K562 (cell line): ENCODE data around the gene ETNK2. TPM values are rescaled to one million over a fixed set of nuclear protein-coding genes. Genes with fewer than 3 reads are reported as not detected.
"Not testable (repeated sequence)": the region's sequence is repeated elsewhere in the genome, so short reads cannot be mapped to it uniquely, and the experiment has no call there.

Experiments used
- ATAC-seq: fragments of 200-7000 bp; cut with Tn5 transposase; 3 replicates; pipeline ENCODE4 v1.9.1; 2020; ENCODE audit warnings: moderate library complexity
- BruUV-seq: library from RNA; stranded (reverse); fragments of 400-500 nt; replicated peaks from 2 replicates; lab custom pipeline; 2021; lab: Mats Ljungman, UMichigan
- CTCF ChIA-PET: fragments of 300-600 bp; formaldehyde crosslinking; extraction: SDS; loops from one replicate; lab custom pipeline; 2021; ENCODE audit warnings: low intra/inter-chr PET ratio; lab: Yijun Ruan, JAX
- POLR2A ChIA-PET: fragments of 300-600, 350-650 bp; sonication (Branson Sonifier 250); formaldehyde crosslinking; extraction: SDS; loops from one replicate; lab custom pipeline; 2021; ENCODE audit warnings: antibody characterized with exemption, inconsistent platforms; lab: Yijun Ruan, JAX
- DNase-seq, 4 experiments: peaks; one replicate each; pipeline versions ENCODE4 v3.0.0 to v3.0.0-alpha.2; 2011 to 2018; ENCODE audit warnings: low spot score in 3 of 4, mixed read lengths in 3 of 4; ENCODE audit errors: extremely low read depth in 1 of 4
- FAIRE-seq: peaks from 2 replicates; lab custom pipeline; 2011; peaks lifted over from hg19 to GRCh38; lab: Jason Lieb, UNC
- H2AFZ ChIP-seq: 2 replicates; pipeline ENCODE4 v1.6.0; 2011; ENCODE audit warnings: low read depth, low read length, control low read depth, inconsistent platforms
- H3K27ac ChIP-seq: fragments of 200-600 bp; 3 replicates; pipeline ENCODE4 v1.8.0; 2011; ENCODE audit warnings: low read depth, mild to moderate bottlenecking, control low read depth, inconsistent platforms, low read length, moderate library complexity, mixed read lengths; ENCODE audit errors: extremely low read depth
- H3K27me3 ChIP-seq, 2 experiments: fragments of 300-600 bp in 1 of 2; 2 replicates in 1 of 2; 3 replicates in 1 of 2; pipeline versions ENCODE4 v1.6.0 to v1.8.0; 2011; ENCODE audit warnings: inconsistent platforms in 2 of 2, low read length in 2 of 2, mild to moderate bottlenecking in 1 of 2, mixed read lengths in 1 of 2, moderate library complexity in 1 of 2; ENCODE audit not compliant: control insufficient read depth in 2 of 2, insufficient read depth in 2 of 2
- H3K36me3 ChIP-seq: fragments of 300-600 bp; 3 replicates; pipeline ENCODE4 v1.8.0; 2011; ENCODE audit warnings: mild to moderate bottlenecking, low read length, inconsistent platforms; ENCODE audit not compliant: control insufficient read depth, insufficient read depth
- H3K4me1 ChIP-seq, 2 experiments: fragments of 200-600 bp in 1 of 2; replicated peaks in 1 of 2; 2 replicates in 1 of 2; 3 replicates in 1 of 2; pipeline versions ENCODE4 v1.5.1 to v1.8.0; 2011; ENCODE audit warnings: inconsistent platforms in 2 of 2, low read length in 2 of 2, mild to moderate bottlenecking in 1 of 2, mixed read lengths in 1 of 2, moderate library complexity in 1 of 2; ENCODE audit not compliant: control insufficient read depth in 2 of 2, insufficient read depth in 2 of 2
- H3K4me2 ChIP-seq: 2 replicates; pipeline ENCODE4 v1.6.1; 2011; ENCODE audit warnings: low read length, control low read depth, inconsistent platforms, mixed read lengths; ENCODE audit not compliant: insufficient read depth
- H3K4me3 ChIP-seq: fragments of 200-600 bp; sonication (generic), shearing (Covaris generic); 2 replicates; pipeline ENCODE4 v1.5.1; 2016; ENCODE audit warnings: control low read depth, inconsistent platforms
- H3K79me2 ChIP-seq: fragments of 200-600 bp; 3 replicates; pipeline ENCODE4 v1.8.0; 2011; ENCODE audit warnings: low read length, inconsistent platforms; ENCODE audit not compliant: control insufficient read depth, insufficient read depth
- H3K9ac ChIP-seq, 2 experiments: 2 replicates each; pipeline versions ENCODE4 v1.6.0 to v1.6.1; 2011; ENCODE audit warnings: low read depth in 2 of 2, low read length in 2 of 2, control low read depth in 1 of 2, inconsistent platforms in 1 of 2, mild to moderate bottlenecking in 1 of 2, mixed read lengths in 1 of 2; ENCODE audit not compliant: insufficient read depth in 1 of 2
- H3K9me1 ChIP-seq: one replicate; pipeline ENCODE4 v1.6.0; 2011; ENCODE audit warnings: inconsistent platforms, mild to moderate bottlenecking, low read length, moderate library complexity; ENCODE audit not compliant: control insufficient read depth, insufficient read depth
- H3K9me3 ChIP-seq: replicated peaks from 2 replicates; pipeline ENCODE4 v1.5.1; 2011; ENCODE audit warnings: low read depth, low read length, inconsistent platforms; ENCODE audit not compliant: control insufficient read depth, insufficient read depth
- H4K20me1 ChIP-seq: replicated peaks from 2 replicates; pipeline ENCODE4 v1.6.1; 2011; ENCODE audit warnings: low read length, inconsistent platforms, mixed read lengths; ENCODE audit not compliant: control insufficient read depth, insufficient read depth
- CAMTA2 ChIP-seq: fragments of 250-450 bp; sonication (Bioruptor Pico); conservative IDR thresholded peaks from 2 replicates; pipeline ENCODE4 v1.5.1; 2022
- CTCFL ChIP-seq: IDR thresholded peaks from 2 replicates; pipeline ENCODE4 v1.6.1; 2011; ENCODE audit warnings: borderline replicate concordance, low read depth, mild to moderate bottlenecking, moderate library complexity, low read length; ENCODE audit not compliant: insufficient read depth, poor library complexity, severe bottlenecking
- DDX20 ChIP-seq: fragments of 450-650 bp; IDR thresholded peaks from 2 replicates; pipeline ENCODE4 v1.6.1; 2016; ENCODE audit warnings: missing genetic modification characterization, low read depth, mild to moderate bottlenecking, missing compliant biosample characterization, moderate library complexity
- GABPB2 ChIP-seq: fragments of 250-450 bp; sonication (Bioruptor Pico); conservative IDR thresholded peaks from 2 replicates; pipeline ENCODE4 v1.5.1; 2021; ENCODE audit warnings: mild to moderate bottlenecking
- IRF2 ChIP-seq: sonication (generic); formaldehyde crosslinking; IDR thresholded peaks from 2 replicates; pipeline ENCODE4 v1.8.1; 2022; ENCODE audit warnings: mild to moderate bottlenecking, missing genetic modification reagents
- MYC ChIP-seq, 2 experiments: fragments of 250-450 bp in 1 of 2; sonication (Bioruptor Pico) in 1 of 2; IDR thresholded peaks; 2 replicates each; pipeline versions ENCODE4 v1.5.1 to v1.6.1; 2012 to 2021; ENCODE audit warnings: low read depth in 2 of 2, borderline replicate concordance in 1 of 2, improper control_type of control experiment in 1 of 2, low read length in 1 of 2, mild to moderate bottlenecking in 1 of 2, moderate library complexity in 1 of 2
- RBBP5 ChIP-seq: fragments of 200-600 bp; sonication (generic); IDR thresholded peaks from 2 replicates; pipeline ENCODE4 v1.6.1; 2012; ENCODE audit warnings: borderline replicate concordance, mild to moderate bottlenecking, low read length, control low read depth, inconsistent platforms; ENCODE audit not compliant: insufficient read depth, poor library complexity, severe bottlenecking
- SETDB1 ChIP-seq: IDR thresholded peaks from one replicate; pipeline ENCODE4 v1.6.1; 2012; ENCODE audit warnings: low read length, control low read depth, inconsistent platforms
- ZBTB7A ChIP-seq: IDR thresholded peaks from 2 replicates; pipeline ENCODE4 v1.6.1; 2011; ENCODE audit warnings: low read depth, mild to moderate bottlenecking, low read length, moderate library complexity, borderline replicate concordance; ENCODE audit not compliant: control insufficient read depth
- ZNF253 ChIP-seq: fragments of 250-450 bp; sonication (Bioruptor Pico); conservative IDR thresholded peaks from 2 replicates; pipeline ENCODE4 v1.6.1; 2021; ENCODE audit warnings: mild to moderate bottlenecking
- ZNF75A ChIP-seq: fragments of 450-650 bp; formaldehyde crosslinking; IDR thresholded peaks from 2 replicates; pipeline ENCODE4 v1.4.0; 2020; ENCODE audit warnings: mild to moderate bottlenecking
- WGBS: fragments of 100-300 bp; shearing (Covaris generic); methylation state at CpG from one replicate; pipeline ENCODE4 v1.1.6; 2016; ENCODE audit warnings: low coverage, mixed read lengths; ENCODE audit not compliant: insufficient coverage; ENCODE audit errors: missing lambda C conversion rate; 5-methylcytosine and 5-hydroxymethylcytosine counted together
- in situ Hi-C: fragments of 300-500 bp; cut with MboI; formaldehyde crosslinking; loops from 4 replicates; pipeline ENCODE4 v1.15.0; 2018; ENCODE audit warnings: inconsistent platforms, mixed read lengths
- intact Hi-C: fragments of 100-400 bp; cut with micrococcal nuclease; formaldehyde crosslinking; loops from 2 replicates; pipeline ENCODE4 v1.14.2; 2022
- polyA plus RNA-seq, 8 experiments: library from polyadenylated mRNA; depleted of rRNA in 4 of 8; stranded (reverse) in 5 of 8; unstranded in 3 of 8; fragments of >200 nt; fragmentation: Nextera tagmentation in 2 of 8; fragmentation: Illumina TruSeq in 1 of 8; extraction: Ambion mirVana in 2 of 8; extraction: Trizol in 1 of 8; gene quantifications; 2 replicates each; pipeline versions ENCODE4 v1.2.1 to v1.2.3, GENCODE V29; 2011 to 2014; ENCODE audit warnings: inconsistent platforms in 1 of 8, missing spikeins in 1 of 8
- total RNA-seq, 7 experiments: library from RNA; depleted of rRNA in 6 of 7; stranded (reverse); fragments of >200 nt in 6 of 7; fragmentation: Illumina TruSeq in 2 of 7; extraction: Trizol in 2 of 7; gene quantifications; 2 replicates each; pipeline versions ENCODE4 v1.2.1 to v1.2.3, GENCODE V29; 2011 to 2021; ENCODE audit warnings: low replicate concordance in 1 of 7

The ETNK2 gene
- total and polyA plus RNA-seq, 9 of the 15 experiments (the other 6 are each of a cell fraction or from before 2014, with no cell fraction given), result 0.03 to 0.38 (median 0.13) TPM; not detected in 4

GRCh38 chr1:204091787-204092312 lies 60.0 kb downstream of the ETNK2 start (continued):
- TF ChIP-seq CTCFL (no peak), RBBP5 (no peak)

GRCh38 chr1:204091066-204091465 lies 60.8 kb downstream of the ETNK2 start:
- POLR2A ChIA-PET, result interaction anchor here (0.6 kb wide), 1 partner anchor 1250 kb away, joined by 3 read pairs; no protein-coding TSS in a partner anchor
- no TSS peak for BruUV-seq
- H3K4me1 ChIP-seq, result no peaks in the 10 kb centered on the region
- H3K79me2 ChIP-seq, result no peaks in the 10 kb centered on the region
- ATAC-seq, result no peak
- DNase-seq, result no peak
- no peaks in the 10 kb centered on the region for H3K9me3 ChIP-seq
- H3K4me3 ChIP-seq, result no peak overlapping the region
- no peak overlapping the region for H2AFZ ChIP-seq
- intact Hi-C loops (no loop called here), in situ Hi-C loops (no loop called here)
- no peaks in the 10 kb centered on the region for H3K36me3 ChIP-seq
- TF ChIP-seq ZNF75A (no peak), MYC (IDR thresholded peaks at IDR 0.05; ENCODE audit: low read depth, low read length) (no peak), MYC (CRISPR knock-in tag; IDR thresholded peaks at IDR 0.05; ENCODE audit: borderline replicate concordance, low read depth) (no peak), CAMTA2 (no peak), ZNF253 (CRISPR knock-in tag) (no peak), DDX20 (tag) (no peak), SETDB1 (no peak), ZBTB7A (no peak), IRF2 (no peak), GABPB2 (no peak)
- no peak for FAIRE-seq
- CTCF ChIA-PET, result no interaction called here
- 0 out of 2 replicates have a peak, but pooled peaks cover 3% of the 10 kb centered on the region for H4K20me1 ChIP-seq
- H3K27ac ChIP-seq, result no peak overlapping the region
- 0% methylated on average over 7 of the region's 7 CpGs for WGBS
- no peak overlapping the region for H3K4me2 ChIP-seq
- H3K27me3 ChIP-seq, result peaks cover 33 to 77% of the 10 kb centered on the region in 2 experiments
- no peaks in the 10 kb centered on the region for H3K9me1 ChIP-seq
- H3K9ac ChIP-seq, result no peak overlapping the region

- BruUV-seq, ATAC-seq, intact Hi-C loops, H3K27ac ChIP-seq, in situ Hi-C loops, H3K9me3 ChIP-seq, H3K9ac ChIP-seq, H2AFZ ChIP-seq, H3K4me2 ChIP-seq, H3K9me1 ChIP-seq, DNase-seq, CTCF ChIA-PET, H4K20me1 ChIP-seq, FAIRE-seq, H3K36me3 ChIP-seq, H3K4me3 ChIP-seq, H3K79me2 ChIP-seq, H3K4me1 ChIP-seq: not testable (repeated sequence)
- WGBS, result 5% methylated on average over 3 of the region's 3 CpGs
- H3K27me3 ChIP-seq, result peaks cover 28 to 77% of the 10 kb centered on the region in 2 experiments
- POLR2A ChIA-PET, result interaction anchor here (0.6 kb wide), 2 partner anchors 193 to 294 kb away, joined by 3 to 5 read pairs; no protein-coding TSS in a partner anchor
These were observed 61.7 kb downstream of the ETNK2 start for GRCh38 chr1:204090132-204090531.
